ENCODE data around the gene MSRB3. TPM values are rescaled to one million over a fixed set of nuclear protein-coding genes. Genes with fewer than 3 reads are reported as not detected.

Gene MSRB3
- total RNA-seq, 6 experiments from 2014 or later = 1.4 to 5.6 (median 2.6) TPM

DNA sequence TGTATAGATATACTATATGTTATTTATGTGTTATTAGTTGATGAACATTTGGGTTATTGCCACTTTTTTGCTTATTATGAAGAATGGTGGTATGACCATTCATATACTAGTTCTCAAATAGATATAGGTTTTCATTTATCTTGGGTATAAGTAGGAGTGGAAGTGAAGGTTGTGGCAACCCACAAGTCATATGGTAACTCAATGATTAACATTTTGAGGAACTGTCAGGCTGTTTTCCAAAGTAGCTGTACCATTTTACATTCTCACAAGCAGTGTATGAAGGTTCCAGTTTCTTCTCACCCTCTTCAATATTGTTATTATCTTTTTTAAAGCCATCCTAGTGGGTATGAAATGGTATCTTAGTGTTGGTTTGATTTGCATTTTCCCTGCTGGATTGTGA lies 19.0 kb upstream of the MSRB3 start:
- intact Hi-C loops (cut with DNase I) = no loop called here
- H3K4me1 ChIP-seq = no peaks in the 10 kb centered on the region
- DNase-seq (no peak), ATAC-seq (no peak)
- no peaks in the 10 kb centered on the region for H3K27me3 ChIP-seq
- no peaks in the 10 kb centered on the region for H3K36me3 ChIP-seq
- H3K9me3 ChIP-seq = no peaks in the 10 kb centered on the region
- H3K4me3 ChIP-seq = no peak overlapping the region
- TF ChIP-seq, protein P1, sequence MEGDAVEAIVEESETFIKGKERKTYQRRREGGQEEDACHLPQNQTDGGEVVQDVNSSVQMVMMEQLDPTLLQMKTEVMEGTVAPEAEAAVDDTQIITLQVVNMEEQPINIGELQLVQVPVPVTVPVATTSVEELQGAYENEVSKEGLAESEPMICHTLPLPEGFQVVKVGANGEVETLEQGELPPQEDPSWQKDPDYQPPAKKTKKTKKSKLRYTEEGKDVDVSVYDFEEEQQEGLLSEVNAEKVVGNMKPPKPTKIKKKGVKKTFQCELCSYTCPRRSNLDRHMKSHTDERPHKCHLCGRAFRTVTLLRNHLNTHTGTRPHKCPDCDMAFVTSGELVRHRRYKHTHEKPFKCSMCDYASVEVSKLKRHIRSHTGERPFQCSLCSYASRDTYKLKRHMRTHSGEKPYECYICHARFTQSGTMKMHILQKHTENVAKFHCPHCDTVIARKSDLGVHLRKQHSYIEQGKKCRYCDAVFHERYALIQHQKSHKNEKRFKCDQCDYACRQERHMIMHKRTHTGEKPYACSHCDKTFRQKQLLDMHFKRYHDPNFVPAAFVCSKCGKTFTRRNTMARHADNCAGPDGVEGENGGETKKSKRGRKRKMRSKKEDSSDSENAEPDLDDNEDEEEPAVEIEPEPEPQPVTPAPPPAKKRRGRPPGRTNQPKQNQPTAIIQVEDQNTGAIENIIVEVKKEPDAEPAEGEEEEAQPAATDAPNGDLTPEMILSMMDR (IDR thresholded peaks at IDR 0.05) = no peak
- TF ChIP-seq POLR2A (IDR thresholded peaks at IDR 0.05) = no peak
- H3K27ac ChIP-seq = no peak overlapping the region

DNA sequence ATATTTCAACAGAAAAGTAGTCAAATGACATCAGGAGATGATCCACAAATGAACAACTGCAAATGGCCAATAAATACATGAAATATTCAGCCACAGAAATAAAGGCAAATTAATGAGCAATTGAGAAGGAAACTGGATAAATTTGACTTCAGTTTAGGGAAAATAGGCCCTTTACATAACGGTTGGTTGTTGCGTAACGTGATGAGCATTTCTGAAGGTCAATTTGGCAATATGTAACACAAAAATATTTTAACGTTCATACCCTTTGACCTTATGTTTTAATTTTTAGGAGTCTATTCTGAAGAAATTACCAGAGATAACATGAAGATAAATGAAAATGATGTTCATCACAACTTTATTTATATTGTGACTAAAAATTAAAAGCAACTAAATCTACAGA lies 14.7 kb upstream of the MSRB3 start:
- H3K4me1 ChIP-seq = no peaks in the 10 kb centered on the region
- 33% methylated on average over 4 of the region's 4 CpGs for WGBS (ENCODE audit: insufficient coverage, low coverage, low lambda C conversion rate, missing lambda C conversion rate)

DNA sequence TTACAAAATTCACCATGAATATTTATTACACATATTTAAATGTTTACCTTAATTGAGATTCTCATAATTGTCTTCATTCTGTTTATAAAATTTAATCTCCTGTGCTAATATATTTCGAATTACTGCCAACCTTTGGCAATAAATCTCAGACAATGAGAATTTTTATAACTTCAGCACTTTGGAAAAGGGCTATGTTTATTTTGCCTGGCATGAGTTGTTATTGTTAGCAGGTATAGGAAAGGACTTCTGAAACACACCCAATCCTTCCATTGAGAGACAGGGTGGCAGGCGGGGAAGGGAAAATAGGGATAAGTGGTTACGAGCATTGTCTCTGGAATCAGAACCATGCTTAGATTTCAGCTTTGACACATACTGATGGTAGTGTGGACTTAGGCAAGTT lies 12.1 kb upstream of the MSRB3 start:
- no peak for ATAC-seq
- H3K4me1 ChIP-seq = no peaks in the 10 kb centered on the region
- H3K27ac ChIP-seq = no peak overlapping the region
- no peaks in the 10 kb centered on the region for H3K27me3 ChIP-seq
- intact Hi-C loops (cut with DNase I) = no loop called here
- H3K9me3 ChIP-seq = no peaks in the 10 kb centered on the region
- H3K4me3 ChIP-seq = no peak overlapping the region
- WGBS (ENCODE audit: insufficient coverage, low coverage, low lambda C conversion rate, missing lambda C conversion rate) = 84% methylated on average over 3 of the region's 3 CpGs
- TF ChIP-seq, protein P1 (IDR thresholded peaks at IDR 0.05) = no peak
- TF ChIP-seq POLR2A (IDR thresholded peaks at IDR 0.05) = no peak
- DNase-seq = no peak
- H3K36me3 ChIP-seq = no peaks in the 10 kb centered on the region

More for the DNA sequence above, 14.7 kb upstream of the MSRB3 start:
- H3K4me3 ChIP-seq = no peak overlapping the region
- intact Hi-C loops (cut with DNase I) = no loop called here
- no peak for DNase-seq
- TF ChIP-seq, protein P1 (IDR thresholded peaks at IDR 0.05) = no peak
- no peak for TF ChIP-seq POLR2A (IDR thresholded peaks at IDR 0.05)
- no peaks in the 10 kb centered on the region for H3K27me3 ChIP-seq
- no peak for ATAC-seq
- H3K36me3 ChIP-seq = no peaks in the 10 kb centered on the region
- H3K9me3 ChIP-seq = no peaks in the 10 kb centered on the region
- no peak overlapping the region for H3K27ac ChIP-seq

DNA sequence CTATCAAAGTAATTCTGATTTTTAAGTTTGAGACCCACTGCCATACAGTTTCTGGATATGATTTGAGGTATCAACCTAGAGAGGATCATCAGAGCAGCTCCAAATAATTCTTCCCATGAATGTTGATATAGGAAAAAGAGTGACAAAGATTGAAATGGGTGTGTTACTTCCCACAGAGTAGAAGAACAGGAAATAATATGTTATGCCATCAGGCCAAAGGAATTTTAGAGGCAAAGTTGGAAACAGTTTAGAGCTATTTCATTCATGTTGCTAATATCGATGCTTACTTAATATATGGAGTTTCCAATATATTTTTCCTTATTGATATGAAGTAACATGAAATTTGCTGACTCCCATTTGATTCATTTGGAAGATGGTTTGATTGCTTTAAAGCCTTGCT lies 8.9 kb upstream of the MSRB3 start:
- 72% methylated on average over 1 of the region's 1 CpG for WGBS (ENCODE audit: insufficient coverage, low coverage, low lambda C conversion rate, missing lambda C conversion rate)
- no peaks in the 10 kb centered on the region for H3K9me3 ChIP-seq
- H3K36me3 ChIP-seq = no peaks in the 10 kb centered on the region
- no peaks in the 10 kb centered on the region for H3K4me1 ChIP-seq
- no peaks in the 10 kb centered on the region for H3K27me3 ChIP-seq
- H3K27ac ChIP-seq = no peak overlapping the region
- DNase-seq (no peak), ATAC-seq (no peak)
- intact Hi-C loops (cut with DNase I) = no loop called here
- TF ChIP-seq, protein P1 (IDR thresholded peaks at IDR 0.05) = no peak
- no peak for TF ChIP-seq POLR2A (IDR thresholded peaks at IDR 0.05)
- H3K4me3 ChIP-seq = no peak overlapping the region

DNA sequence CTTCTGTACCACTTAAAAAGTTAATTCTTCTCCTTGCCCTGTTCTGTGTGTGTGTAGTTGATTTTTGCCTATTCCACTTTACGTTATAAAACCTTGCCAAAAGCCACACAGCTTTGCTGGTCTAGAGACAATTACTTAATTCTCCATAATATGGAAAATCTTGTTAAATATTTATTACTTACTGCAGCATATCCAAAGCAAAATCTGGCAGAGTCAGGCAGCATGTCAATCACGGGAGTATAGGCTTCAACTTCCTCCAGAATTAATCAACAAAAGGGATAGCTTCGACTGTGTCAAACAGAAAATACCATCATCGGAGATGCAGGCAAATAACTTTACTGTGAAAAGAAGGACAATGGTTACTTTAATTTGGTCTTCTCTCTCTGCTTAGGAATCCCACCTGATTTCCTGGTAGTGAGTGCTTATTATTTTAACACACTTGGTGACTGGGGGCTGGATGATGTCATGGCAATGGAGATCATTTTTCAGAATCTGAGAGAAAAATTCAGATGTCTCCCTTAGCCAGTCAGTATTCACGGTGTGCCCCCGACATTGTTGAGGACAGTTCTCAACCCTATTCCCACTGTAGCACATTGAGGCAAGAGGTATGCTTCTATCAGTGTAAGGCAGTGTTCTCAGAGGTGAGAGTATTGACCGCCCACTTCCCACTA lies 3.7 kb upstream of the MSRB3 start:
- H3K27me3 ChIP-seq = no peaks in the 10 kb centered on the region
- 80% methylated on average over 7 of the region's 7 CpGs for WGBS (ENCODE audit: insufficient coverage, low coverage, low lambda C conversion rate, missing lambda C conversion rate)

More for the DNA sequence above, 3.7 kb upstream of the MSRB3 start:
- no peak for ATAC-seq
- Histone ChIP-seq H3K9me3 (no peaks in the 10 kb centered on the region), H3K4me1 (peaks cover 0 to 13% (median 0%) of the 10 kb centered on the region in 4 donors), H3K27ac (no peak overlapping the region), H3K4me3 (no peak overlapping the region), H3K36me3 (no peaks in the 10 kb centered on the region)
- intact Hi-C loops (cut with DNase I) = no loop called here
- no peak for DNase-seq
- no peak for TF ChIP-seq POLR2A (IDR thresholded peaks at IDR 0.05)
- TF ChIP-seq, protein P1 (IDR thresholded peaks at IDR 0.05) = no peak
